ENCODE measurements around the gene TENM4.

TENM4 gene

GRCh38 chr11:78666675-78667160 is 774.1 kb downstream of the TENM4 start:
- DNase-seq: no peak

GRCh38 chr11:78664636-78665035 is 776.2 kb downstream of the TENM4 start:
- DNase-seq: no peak

GRCh38 chr11:78662811-78663210 is 778.0 kb downstream of the TENM4 start:
- DNase-seq: no peak

GRCh38 chr11:78660471-78660870 is 780.4 kb downstream of the TENM4 start:
- no peak for DNase-seq

- no peak for DNase-seq
Observed at GRCh38 chr11:78659326-78660270, 781.2 kb downstream of the TENM4 start.

- DNase-seq: no peak
Observed at GRCh38 chr11:78657968-78658839, 782.6 kb downstream of the TENM4 start.

- DNase-seq: no peak
Observed at GRCh38 chr11:78657441-78657840, 783.4 kb downstream of the TENM4 start.

GRCh38 chr11:78656984-78657383 is 783.8 kb downstream of the TENM4 start:
- DNase-seq: no peak

- no peak for DNase-seq
Observed at GRCh38 chr11:78656327-78656726, 784.5 kb downstream of the TENM4 start.

GRCh38 chr11:78655561-78655960 is 785.3 kb downstream of the TENM4 start:
- no peak for DNase-seq

- no peak for DNase-seq
Observed at GRCh38 chr11:78654866-78655265, 786.0 kb downstream of the TENM4 start.

- DNase-seq: no peak
Observed at GRCh38 chr11:78654071-78654470, 786.8 kb downstream of the TENM4 start.

- no peak for DNase-seq
Observed at GRCh38 chr11:78653294-78653909, 787.4 kb downstream of the TENM4 start.

GRCh38 chr11:78652843-78653239 is 788.0 kb downstream of the TENM4 start:
- no peak for DNase-seq

- no peak for DNase-seq
Observed at GRCh38 chr11:78651923-78652842, 788.6 kb downstream of the TENM4 start.

GRCh38 chr11:78651136-78651775 is 789.6 kb downstream of the TENM4 start:
- DNase-seq: no peak

- no peak for DNase-seq
Observed at GRCh38 chr11:78649361-78650215, 791.2 kb downstream of the TENM4 start.

GRCh38 chr11:78647986-78648875 is 792.6 kb downstream of the TENM4 start:
- DNase-seq: no peak

- no peak for DNase-seq
Observed at GRCh38 chr11:78647266-78647915, 793.4 kb downstream of the TENM4 start.
